ENCODE data around the gene PTPRG. TPM values are rescaled to one million over a fixed set of nuclear protein-coding genes. Genes with fewer than 3 reads are reported as not detected.

PTPRG gene
- total and polyA plus RNA-seq, 3 experiments from 2014 or later = not detected

GRCh38 chr3:61910732-61911131, 349.4 kb downstream of the PTPRG start:
- H3K9me3 Mint-ChIP-seq = peaks cover 0 to 4% (median 3%) of the 10 kb centered on the region in 5 donors
- no peak overlapping the region for H3K4me3 Mint-ChIP-seq
- Histone ChIP-seq H3K4me3 (ENCODE audit: low read length) (no peak overlapping the region), H3K36me3 (ENCODE audit: insufficient read depth, low read length) (no peaks in the 10 kb centered on the region), H3K27ac (ENCODE audit: low read depth, low read length) (no peak overlapping the region), H3K27me3 (ENCODE audit: insufficient read depth, low read length, poor library complexity, severe bottlenecking) (no peaks in the 10 kb centered on the region), H3K4me1 (ENCODE audit: insufficient read depth, low read length) (no peaks in the 10 kb centered on the region), H3K9me3 (ENCODE audit: low read length) (no peaks in the 10 kb centered on the region)
- ChIA-PET CTCF (no interaction called here), POLR2A (no interaction called here)
- H3K4me1 Mint-ChIP-seq = no peaks in the 10 kb centered on the region
- no peak overlapping the region for H3K27ac Mint-ChIP-seq
- H3K27me3 Mint-ChIP-seq = no peaks in the 10 kb centered on the region
- no peaks in the 10 kb centered on the region for H3K36me3 Mint-ChIP-seq
- DNase-seq = no peak

GRCh38 chr3:61912158-61912557, 350.8 kb downstream of the PTPRG start:
- H3K4me3 Mint-ChIP-seq = no peak overlapping the region
- ChIA-PET CTCF (no interaction called here), POLR2A (no interaction called here)
- Histone ChIP-seq H3K36me3 (ENCODE audit: insufficient read depth, low read length) (no peaks in the 10 kb centered on the region), H3K27ac (ENCODE audit: low read depth, low read length) (no peak overlapping the region), H3K9me3 (ENCODE audit: low read length) (no peaks in the 10 kb centered on the region), H3K4me3 (ENCODE audit: low read length) (no peak overlapping the region), H3K4me1 (ENCODE audit: insufficient read depth, low read length) (no peaks in the 10 kb centered on the region), H3K27me3 (ENCODE audit: insufficient read depth, low read length, poor library complexity, severe bottlenecking) (no peaks in the 10 kb centered on the region)
- H3K9me3 Mint-ChIP-seq = peaks cover 0 to 4% (median 3%) of the 10 kb centered on the region in 5 donors
- H3K27ac Mint-ChIP-seq = no peak overlapping the region
- H3K4me1 Mint-ChIP-seq = no peaks in the 10 kb centered on the region
- H3K36me3 Mint-ChIP-seq = no peaks in the 10 kb centered on the region
- no peak for DNase-seq
- no peaks in the 10 kb centered on the region for H3K27me3 Mint-ChIP-seq

- no peaks in the 10 kb centered on the region for H3K4me1 Mint-ChIP-seq
- POLR2A ChIA-PET = no interaction called here
These were observed 352.3 kb downstream of the PTPRG start for GRCh38 chr3:61913701-61914100.

GRCh38 chr3:61914276-61914675, 352.9 kb downstream of the PTPRG start:
- H3K9me3 Mint-ChIP-seq = peaks cover 0 to 3% (median 3%) of the 10 kb centered on the region in 5 donors
- H3K4me1 ChIP-seq (ENCODE audit: insufficient read depth, low read length) = no peaks in the 10 kb centered on the region

More at GRCh38 chr3:61913701-61914100, 352.3 kb downstream of the PTPRG start:
- CTCF ChIA-PET = interaction anchor here (1.0 kb wide), 1 partner anchor 11 kb away, joined by 4 read pairs; no protein-coding TSS in a partner anchor
- Histone ChIP-seq H3K4me3 (ENCODE audit: low read length) (no peak overlapping the region), H3K27me3 (ENCODE audit: insufficient read depth, low read length, poor library complexity, severe bottlenecking) (no peaks in the 10 kb centered on the region), H3K4me1 (ENCODE audit: insufficient read depth, low read length) (no peaks in the 10 kb centered on the region), H3K9me3 (ENCODE audit: low read length) (no peaks in the 10 kb centered on the region), H3K36me3 (ENCODE audit: insufficient read depth, low read length) (no peaks in the 10 kb centered on the region), H3K27ac (ENCODE audit: low read depth, low read length) (no peak overlapping the region)
- peaks cover 0 to 3% (median 3%) of the 10 kb centered on the region in 5 donors for H3K9me3 Mint-ChIP-seq
- no peak overlapping the region for H3K4me3 Mint-ChIP-seq
- H3K27me3 Mint-ChIP-seq = no peaks in the 10 kb centered on the region
- no peaks in the 10 kb centered on the region for H3K36me3 Mint-ChIP-seq
- no peak overlapping the region for H3K27ac Mint-ChIP-seq
- no peak for DNase-seq

GRCh38 chr3:61915296-61915695, 353.9 kb downstream of the PTPRG start:
- Mint-ChIP-seq H3K36me3 (no peaks in the 10 kb centered on the region), H3K4me3 (no peak overlapping the region), H3K4me1 (no peaks in the 10 kb centered on the region), H3K27me3 (no peaks in the 10 kb centered on the region), H3K27ac (no peak overlapping the region), H3K9me3 (peaks cover 0 to 3% (median 3%) of the 10 kb centered on the region in 5 donors)
- ChIA-PET POLR2A (no interaction called here), CTCF (no interaction called here)
- no peak for DNase-seq
- H3K27ac ChIP-seq (ENCODE audit: low read depth, low read length) = no peak overlapping the region
- no peaks in the 10 kb centered on the region for H3K9me3 ChIP-seq (ENCODE audit: low read length)
- no peaks in the 10 kb centered on the region for H3K27me3 ChIP-seq (ENCODE audit: insufficient read depth, low read length, poor library complexity, severe bottlenecking)
- H3K36me3 ChIP-seq (ENCODE audit: insufficient read depth, low read length) = no peaks in the 10 kb centered on the region
- H3K4me1 ChIP-seq (ENCODE audit: insufficient read depth, low read length) = no peaks in the 10 kb centered on the region
- no peak overlapping the region for H3K4me3 ChIP-seq (ENCODE audit: low read length)

More at GRCh38 chr3:61914276-61914675, 352.9 kb downstream of the PTPRG start:
- Mint-ChIP-seq H3K27ac (no peak overlapping the region), H3K4me1 (no peaks in the 10 kb centered on the region), H3K27me3 (no peaks in the 10 kb centered on the region), H3K36me3 (no peaks in the 10 kb centered on the region), H3K4me3 (no peak overlapping the region)
- Histone ChIP-seq H3K36me3 (ENCODE audit: insufficient read depth, low read length) (no peaks in the 10 kb centered on the region), H3K27me3 (ENCODE audit: insufficient read depth, low read length, poor library complexity, severe bottlenecking) (no peaks in the 10 kb centered on the region), H3K27ac (ENCODE audit: low read depth, low read length) (no peak overlapping the region), H3K4me3 (ENCODE audit: low read length) (no peak overlapping the region), H3K9me3 (ENCODE audit: low read length) (no peaks in the 10 kb centered on the region)
- ChIA-PET CTCF (interaction anchor here (1.0 kb wide), 1 partner anchor 10 kb away, joined by 4 read pairs; no protein-coding TSS in a partner anchor), POLR2A (no interaction called here)
- DNase-seq = no peak

- Histone ChIP-seq H3K27me3 (ENCODE audit: insufficient read depth, low read length, poor library complexity, severe bottlenecking) (no peaks in the 10 kb centered on the region), H3K27ac (ENCODE audit: low read depth, low read length) (no peak overlapping the region), H3K4me3 (ENCODE audit: low read length) (no peak overlapping the region), H3K9me3 (ENCODE audit: low read length) (no peaks in the 10 kb centered on the region), H3K36me3 (ENCODE audit: insufficient read depth, low read length) (no peaks in the 10 kb centered on the region), H3K4me1 (ENCODE audit: insufficient read depth, low read length) (no peaks in the 10 kb centered on the region)
- Mint-ChIP-seq H3K27ac (no peak overlapping the region), H3K27me3 (no peaks in the 10 kb centered on the region), H3K9me3 (peaks cover 0 to 10% (median 3%) of the 10 kb centered on the region in 5 donors), H3K4me1 (no peaks in the 10 kb centered on the region), H3K4me3 (no peak overlapping the region), H3K36me3 (no peaks in the 10 kb centered on the region)
- DNase-seq = no peak
- ChIA-PET CTCF (no interaction called here), POLR2A (no interaction called here)
These were observed 358.0 kb downstream of the PTPRG start for GRCh38 chr3:61919371-61919770.

GRCh38 chr3:61922118-61922517, 360.7 kb downstream of the PTPRG start:
- Mint-ChIP-seq H3K4me3 (no peak overlapping the region), H3K27ac (no peak overlapping the region), H3K4me1 (no peaks in the 10 kb centered on the region), H3K27me3 (no peaks in the 10 kb centered on the region), H3K36me3 (no peaks in the 10 kb centered on the region), H3K9me3 (peaks cover 2 to 8% (median 4%) of the 10 kb centered on the region in 5 donors)
- CTCF ChIA-PET = no interaction called here
- POLR2A ChIA-PET = no interaction called here
- Histone ChIP-seq H3K36me3 (ENCODE audit: insufficient read depth, low read length) (no peaks in the 10 kb centered on the region), H3K4me3 (ENCODE audit: low read length) (no peak overlapping the region), H3K27ac (ENCODE audit: low read depth, low read length) (no peak overlapping the region), H3K9me3 (ENCODE audit: low read length) (no peaks in the 10 kb centered on the region), H3K4me1 (ENCODE audit: insufficient read depth, low read length) (no peaks in the 10 kb centered on the region), H3K27me3 (ENCODE audit: insufficient read depth, low read length, poor library complexity, severe bottlenecking) (no peaks in the 10 kb centered on the region)
- no peak for DNase-seq

- no peaks in the 10 kb centered on the region for H3K36me3 Mint-ChIP-seq
- Histone ChIP-seq H3K27me3 (ENCODE audit: insufficient read depth, low read length, poor library complexity, severe bottlenecking) (no peaks in the 10 kb centered on the region), H3K9me3 (ENCODE audit: low read length) (no peaks in the 10 kb centered on the region), H3K4me1 (ENCODE audit: insufficient read depth, low read length) (no peaks in the 10 kb centered on the region), H3K27ac (ENCODE audit: low read depth, low read length) (no peak overlapping the region), H3K4me3 (ENCODE audit: low read length) (no peak overlapping the region), H3K36me3 (ENCODE audit: insufficient read depth, low read length) (no peaks in the 10 kb centered on the region)
- peaks cover 2 to 13% (median 4%) of the 10 kb centered on the region in 5 donors for H3K9me3 Mint-ChIP-seq
- no peak for DNase-seq
- H3K4me1 Mint-ChIP-seq = no peaks in the 10 kb centered on the region
- H3K27ac Mint-ChIP-seq = no peak overlapping the region
- CTCF ChIA-PET = interaction anchor here (2.0 kb wide), 1 partner anchor 10 kb away, joined by 4 read pairs; no protein-coding TSS in a partner anchor
- POLR2A ChIA-PET = no interaction called here
- H3K27me3 Mint-ChIP-seq = no peaks in the 10 kb centered on the region
- no peak overlapping the region for H3K4me3 Mint-ChIP-seq
These were observed 362.8 kb downstream of the PTPRG start for GRCh38 chr3:61924090-61924735.

All from CD8-positive, alpha-beta memory T cell (primary cell).